HG02678 (cell line): ENCODE results near the gene CCDC85C.

Source experiments
- ATAC-seq: cut with Tn5 transposase; IDR thresholded peaks from one replicate; pipeline ENCODE4 v1.9.1; 2021; ENCODE audit warnings: mild to moderate bottlenecking, moderate library complexity; ENCODE audit not compliant: unreplicated experiment

CCDC85C gene

DNA sequence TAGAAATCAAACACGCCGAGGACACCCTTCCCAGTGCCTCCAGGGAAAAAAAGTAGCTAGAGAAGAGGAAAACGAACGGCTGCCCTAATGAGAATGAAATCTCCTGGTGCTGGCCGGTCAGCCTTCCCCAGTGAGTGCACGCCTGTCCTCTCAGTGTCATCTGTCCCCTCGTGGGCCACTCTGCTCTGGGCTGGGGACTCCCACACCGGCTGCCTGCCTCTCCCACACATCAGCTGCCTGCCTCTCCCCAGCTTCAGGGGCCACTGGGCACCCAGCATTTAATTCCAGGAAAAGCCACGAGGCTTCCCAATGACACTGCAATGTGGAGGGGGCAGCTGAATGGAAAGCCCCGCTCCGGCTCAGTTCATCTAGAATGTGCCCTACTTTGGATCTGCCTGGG is 59.0 kb downstream of the CCDC85C start:
- no peak for ATAC-seq

DNA sequence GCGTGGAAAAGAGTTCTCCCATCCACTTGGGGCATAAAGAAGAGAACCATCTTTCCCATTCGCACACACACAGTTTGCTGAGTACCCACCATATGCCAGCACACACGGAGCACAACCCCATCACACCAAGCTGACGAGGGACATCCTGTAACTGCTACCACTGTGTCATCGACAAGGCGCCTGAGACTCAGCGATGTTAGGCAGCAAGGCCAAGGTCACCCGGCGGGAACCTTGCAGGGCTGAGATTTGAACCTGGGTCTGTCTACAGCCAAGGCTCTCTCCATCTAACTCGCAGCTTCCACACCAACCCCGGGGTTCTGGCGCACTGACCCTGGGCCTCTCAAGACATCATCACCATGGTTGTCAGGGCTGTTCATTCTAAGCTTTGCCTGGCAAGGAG is 60.0 kb downstream of the CCDC85C start:
- ATAC-seq: no peak

DNA sequence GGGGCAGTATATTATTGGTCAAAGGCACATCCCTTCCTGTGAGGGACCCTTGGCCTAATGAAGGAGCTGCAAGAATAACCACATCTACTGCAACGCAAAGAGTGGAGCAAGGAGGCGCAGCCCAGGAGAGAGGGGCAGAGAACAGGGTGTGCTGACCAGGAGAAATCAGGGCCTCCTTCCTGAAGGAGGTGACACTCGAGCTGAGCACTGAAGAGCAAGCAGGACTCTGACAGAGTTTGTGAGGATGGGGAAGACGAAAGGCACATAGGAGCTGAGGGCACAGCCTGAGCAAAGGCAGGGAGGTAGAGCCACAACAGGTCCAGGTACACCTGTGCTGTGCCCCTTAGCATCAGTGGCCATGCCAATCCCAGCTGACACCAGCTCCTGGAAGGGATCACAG is 60.6 kb downstream of the CCDC85C start:
- ATAC-seq: no peak

DNA sequence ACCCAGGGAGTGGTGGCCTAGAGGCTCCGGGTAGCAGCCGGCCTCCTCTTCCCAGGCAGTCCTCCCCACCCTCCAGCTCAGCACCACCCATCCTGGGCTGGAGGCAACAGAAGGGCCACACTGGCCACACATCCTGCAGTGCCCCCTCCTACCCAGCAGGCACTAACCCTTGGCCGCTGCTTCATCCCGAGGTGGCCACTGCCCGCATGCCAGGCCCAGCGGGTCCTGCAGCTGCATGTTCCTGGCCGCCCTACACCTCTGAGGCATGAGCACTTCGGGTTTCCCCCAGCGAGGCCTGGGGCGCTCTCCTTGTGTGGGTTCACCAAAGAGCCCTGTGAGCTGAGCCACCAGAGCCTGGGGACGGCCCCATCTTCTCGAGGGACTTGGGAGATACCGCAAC is 61.4 kb downstream of the CCDC85C start:
- no peak for ATAC-seq

DNA sequence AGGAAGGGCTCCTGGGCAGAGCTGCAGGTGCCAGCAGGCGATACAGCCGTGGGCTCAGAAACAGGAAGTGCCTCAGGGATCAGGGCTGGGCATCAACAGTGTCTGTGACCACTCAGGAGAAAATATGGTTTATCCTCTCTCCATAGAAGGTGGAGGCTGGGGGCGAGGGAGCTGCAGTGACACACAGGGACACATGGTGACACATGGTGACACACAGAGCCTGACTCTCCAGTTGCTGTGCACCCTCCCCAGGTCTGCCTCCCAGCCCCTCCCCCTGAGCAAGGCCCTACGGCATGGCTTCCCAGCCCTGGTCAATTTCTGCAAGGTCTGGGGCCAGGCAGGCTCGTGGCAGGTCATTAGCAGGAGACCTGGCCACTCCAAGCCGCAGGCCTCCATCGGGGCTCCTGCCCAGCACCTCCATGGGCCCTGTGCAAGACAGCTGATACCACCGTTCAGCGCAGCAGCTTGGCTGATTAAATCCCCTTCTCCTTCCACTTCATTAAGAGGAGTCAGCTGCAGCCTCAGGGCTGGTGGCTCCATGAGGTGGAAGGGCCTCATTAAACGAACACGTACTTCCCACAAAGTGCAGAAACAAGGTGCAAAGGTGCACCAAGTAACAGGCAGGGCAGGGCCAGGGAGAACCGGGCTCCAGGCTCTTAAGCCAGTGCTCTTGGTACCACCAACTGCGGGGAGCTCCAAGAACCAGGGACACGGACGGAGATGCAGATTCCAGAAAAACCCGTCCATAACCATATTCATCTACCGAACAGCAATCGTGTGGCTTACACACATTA is 62.1 kb downstream of the CCDC85C start:
- no peak for ATAC-seq

DNA sequence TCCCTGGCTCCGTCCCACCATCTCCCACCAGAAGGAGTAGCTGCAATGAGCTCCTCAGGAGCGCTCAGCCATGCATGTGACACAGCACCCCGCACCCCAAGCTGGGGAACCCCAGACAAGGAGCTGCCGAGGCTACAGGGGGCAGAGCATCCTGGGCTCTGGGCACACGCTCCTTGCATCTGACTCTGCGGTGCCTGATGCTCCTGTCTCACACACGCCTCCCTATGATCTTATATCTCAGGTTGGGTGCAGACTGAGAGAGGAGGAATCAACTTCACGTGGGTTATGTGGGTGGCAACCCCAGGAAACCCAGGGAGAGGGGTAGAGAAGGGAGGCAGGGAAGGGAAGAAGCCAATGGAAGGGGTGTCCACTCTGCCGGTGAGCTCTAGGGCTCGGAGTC is 62.8 kb downstream of the CCDC85C start:
- no peak for ATAC-seq

DNA sequence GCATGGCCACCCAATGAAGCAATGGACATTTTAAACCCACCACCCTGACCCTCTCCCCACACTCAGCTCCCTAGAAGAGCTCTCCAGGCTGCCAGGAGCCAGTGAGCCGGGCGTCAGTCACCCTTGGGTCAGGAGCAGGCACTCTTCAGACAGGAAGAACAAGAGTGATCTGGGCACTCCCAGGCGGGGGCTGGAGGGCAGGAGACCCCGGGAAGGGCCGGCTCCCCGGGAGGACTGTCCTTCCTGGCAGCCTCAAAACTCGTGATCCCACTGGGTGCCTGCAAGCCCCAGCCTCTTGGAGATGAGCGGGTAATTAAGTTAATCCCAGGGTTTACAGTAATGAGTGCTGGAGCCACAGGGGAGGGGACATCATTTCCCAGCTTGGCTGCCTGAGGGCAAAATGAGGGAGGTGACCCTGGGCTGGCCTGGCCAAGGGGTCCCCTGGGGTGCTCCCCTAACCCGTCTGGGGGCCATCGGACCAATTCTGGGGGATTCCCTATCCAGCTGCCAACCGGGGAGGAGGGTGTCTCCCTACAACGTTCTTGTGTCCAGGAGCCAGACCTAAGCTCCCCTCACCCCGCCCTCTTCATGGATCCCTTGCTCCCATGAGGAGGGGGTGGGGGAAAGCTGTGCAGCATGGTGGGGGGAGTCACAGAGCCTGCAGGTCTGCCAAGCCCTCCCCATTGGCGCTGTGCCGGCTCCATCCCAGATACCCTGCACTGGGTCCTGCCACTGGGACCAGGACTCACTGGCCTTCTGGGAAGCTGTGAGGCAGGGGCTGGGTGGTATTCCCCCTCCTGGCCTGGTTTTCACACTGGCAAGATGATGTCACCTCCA is 63.6 kb downstream of the CCDC85C start:
- no peak for ATAC-seq

DNA sequence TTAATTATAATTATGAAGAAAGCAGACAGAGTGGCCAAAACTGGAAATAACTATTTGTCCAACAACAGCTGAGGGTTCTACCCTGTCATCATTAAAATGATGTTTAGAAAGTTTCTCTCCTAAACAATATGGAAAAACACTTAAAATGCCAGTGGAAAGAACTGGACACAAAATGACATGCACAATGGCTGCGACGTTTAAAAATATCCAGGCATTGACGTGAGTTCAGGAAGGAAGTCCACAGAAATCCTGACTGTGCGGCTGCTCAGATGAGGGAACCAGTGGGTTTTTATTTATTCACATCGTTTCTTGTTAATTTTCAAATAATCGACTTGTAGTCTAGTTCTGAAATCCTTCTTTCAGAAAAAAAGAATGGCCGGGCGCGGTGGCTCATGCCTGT is 64.5 kb downstream of the CCDC85C start:
- no peak for ATAC-seq

DNA sequence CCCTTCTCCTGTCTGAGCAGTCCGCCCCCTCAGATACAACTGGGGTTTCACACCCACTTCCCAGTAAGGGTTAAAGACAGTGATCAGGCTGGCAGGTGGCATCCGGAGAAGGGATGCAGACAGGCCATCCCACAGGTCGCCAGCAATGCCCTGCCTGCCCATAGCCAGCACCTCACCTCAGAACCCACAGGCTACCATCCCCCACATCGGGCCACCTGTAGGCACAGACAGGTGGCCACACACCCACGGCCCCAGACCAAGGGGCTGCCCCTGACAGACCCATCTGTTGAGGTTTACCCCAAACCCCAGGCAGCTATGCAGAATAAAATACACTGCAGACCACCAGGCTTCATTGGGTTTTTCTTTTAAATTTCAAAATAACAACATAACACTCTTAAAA is 65.3 kb downstream of the CCDC85C start:
- no peak for ATAC-seq

DNA sequence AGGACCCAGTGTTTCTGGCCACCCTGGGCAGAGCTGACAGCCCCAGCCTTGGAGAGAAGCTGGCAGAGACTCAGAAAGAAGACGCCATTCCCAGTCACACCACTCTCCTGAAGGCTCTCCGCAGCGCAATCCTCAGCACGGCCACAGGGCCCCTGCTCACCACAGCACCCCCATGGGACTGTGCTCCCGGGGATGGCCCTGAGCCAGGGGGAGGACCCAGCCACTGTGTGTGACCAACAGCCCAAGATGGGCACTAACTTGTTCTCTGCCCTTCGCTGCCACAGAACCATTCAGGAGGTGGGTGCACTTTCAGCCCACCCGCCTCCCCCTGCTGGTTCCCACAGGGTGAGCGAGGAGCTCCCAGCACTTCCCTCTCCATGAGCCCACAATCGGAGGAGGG is 65.7 kb downstream of the CCDC85C start:
- no peak for ATAC-seq

DNA sequence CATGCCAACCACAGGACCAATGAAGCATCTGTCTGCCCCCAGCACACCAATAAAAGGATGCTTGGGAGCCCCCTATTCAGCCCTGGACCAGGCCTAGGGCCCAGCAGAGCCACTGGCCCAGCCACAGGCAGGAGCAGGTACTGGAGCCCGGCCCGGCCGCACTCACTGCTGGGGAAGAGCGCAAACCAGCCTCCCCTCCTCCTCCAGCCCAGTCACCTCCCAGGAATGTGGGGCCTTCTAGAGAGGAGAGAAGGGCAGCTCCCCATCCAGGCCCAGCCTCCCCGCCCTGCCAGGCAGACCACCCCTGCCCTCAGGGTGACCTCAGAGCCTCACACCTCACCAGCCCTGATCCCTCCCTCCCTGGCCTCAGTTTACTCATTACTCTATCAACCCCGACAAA is 66.6 kb downstream of the CCDC85C start:
- no peak for ATAC-seq

DNA sequence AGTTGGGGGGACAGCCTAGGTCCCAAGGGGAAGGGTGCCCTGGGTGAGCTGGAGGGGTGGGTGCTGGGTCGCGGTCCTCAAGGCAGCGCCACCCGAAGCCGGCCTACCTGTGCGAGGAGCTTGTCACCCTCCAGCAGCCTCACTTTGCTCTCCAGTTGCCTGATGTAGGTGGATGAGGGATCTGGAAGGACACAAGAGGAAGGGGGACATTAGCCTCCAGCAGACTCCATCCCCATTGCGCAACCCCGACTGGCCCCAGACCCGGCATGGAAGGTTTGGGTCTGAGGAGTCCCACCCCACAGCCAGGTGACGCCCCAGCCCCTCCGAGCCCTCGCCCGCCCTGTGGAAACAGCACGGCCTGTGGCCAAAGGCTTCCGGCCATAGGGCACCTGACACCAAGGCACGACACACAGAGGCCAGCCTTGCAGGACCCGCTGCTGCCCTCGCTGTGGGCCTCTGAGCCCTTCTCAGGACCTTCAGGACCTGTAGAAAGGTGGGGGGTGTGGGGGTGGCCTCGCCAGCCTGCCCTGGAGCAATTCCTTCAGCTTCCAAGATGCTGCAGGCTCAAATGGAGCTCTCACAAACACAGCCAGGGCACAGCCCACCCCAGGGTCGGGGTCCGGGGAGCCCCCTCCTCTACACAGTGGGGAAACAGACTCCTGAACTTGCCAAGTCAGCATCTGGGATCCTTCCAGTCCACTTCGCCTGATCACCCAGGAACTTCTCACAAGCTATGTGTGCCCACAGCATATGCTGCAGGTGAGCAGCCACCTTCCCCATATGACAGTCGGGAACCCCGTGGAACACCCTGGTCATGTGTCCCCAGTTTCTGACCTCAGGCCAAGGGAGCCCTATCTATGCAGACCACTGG is 67.9 kb downstream of the CCDC85C start:
- no peak for ATAC-seq

DNA sequence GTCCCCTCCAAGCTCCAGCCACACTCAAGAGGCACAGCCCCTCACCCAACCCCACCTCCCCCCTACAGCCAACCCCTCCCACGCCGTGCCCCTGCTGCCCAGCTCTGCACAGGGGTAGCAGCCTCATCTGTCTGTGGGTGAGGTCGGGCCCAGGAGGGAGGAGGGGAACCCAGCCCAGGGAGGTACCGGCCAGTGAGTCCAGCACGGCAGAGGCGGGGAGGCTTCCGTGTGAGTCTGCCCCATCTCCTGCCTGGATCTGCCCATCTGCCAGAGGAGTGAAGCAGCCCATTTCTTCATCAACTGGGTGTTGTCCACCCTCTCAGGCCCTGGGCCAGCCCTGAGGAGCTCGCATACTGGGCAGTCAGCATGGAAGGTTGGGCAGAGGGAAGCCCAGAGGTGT is 68.6 kb downstream of the CCDC85C start:
- ATAC-seq: no peak

DNA sequence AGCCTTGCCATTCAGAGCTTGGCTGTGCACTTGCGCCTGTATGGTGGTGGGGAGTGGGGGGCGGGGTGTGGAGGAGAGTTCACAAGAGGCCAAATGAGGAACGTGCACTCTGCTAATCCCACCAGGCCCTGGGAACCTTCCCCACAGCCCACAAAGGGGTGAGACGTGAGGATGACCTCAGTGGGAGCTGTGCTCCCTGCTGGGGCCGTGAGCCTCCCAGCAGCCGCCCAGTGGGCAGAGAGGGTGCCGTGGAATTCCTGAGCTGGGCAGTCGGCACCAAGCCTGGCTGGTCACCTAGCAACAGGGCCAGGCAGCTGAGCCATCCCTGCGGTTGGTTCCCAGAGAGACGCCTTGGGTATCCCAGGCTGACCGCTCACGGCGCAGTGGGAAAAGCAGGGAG is 69.1 kb downstream of the CCDC85C start:
- ATAC-seq: no peak

DNA sequence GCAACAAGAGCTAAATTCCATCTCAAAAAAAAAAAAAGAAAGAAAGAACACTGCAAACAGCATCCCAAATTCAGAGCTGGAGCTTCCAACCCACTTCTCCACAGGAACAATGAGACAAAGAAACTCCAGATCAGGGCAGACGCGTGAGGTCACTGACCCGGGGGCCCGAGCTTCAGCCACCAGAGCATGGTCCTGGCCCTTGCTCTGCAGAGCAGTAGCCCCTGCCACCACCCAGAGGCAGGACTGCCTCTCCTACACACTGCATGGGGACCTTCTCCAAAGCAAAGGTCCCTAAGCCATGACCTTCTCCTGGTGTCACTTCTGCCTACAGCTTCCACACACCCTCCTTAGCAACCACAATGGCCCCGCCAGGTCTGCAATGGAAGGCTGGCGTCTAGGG is 69.7 kb downstream of the CCDC85C start:
- no peak for ATAC-seq

DNA sequence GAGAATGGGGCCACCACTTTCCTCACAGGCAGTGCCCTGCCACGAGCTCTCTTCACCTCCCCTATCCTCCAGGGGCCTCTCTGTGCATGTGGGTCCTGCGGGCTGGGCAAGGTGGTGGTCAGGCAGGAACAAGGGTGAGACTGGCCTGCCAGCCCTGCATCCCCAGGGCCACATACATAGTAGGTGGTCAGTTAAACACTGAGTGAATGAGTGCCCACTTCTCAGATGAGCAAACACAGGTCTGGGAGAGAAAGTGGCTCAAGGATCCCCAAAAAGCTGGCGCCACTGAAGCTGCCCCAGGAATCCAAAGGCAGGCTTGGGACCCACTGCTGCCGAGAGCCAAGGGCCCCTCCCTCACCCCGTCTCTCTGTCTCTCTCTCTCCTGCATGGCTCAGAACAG is 71.7 kb downstream of the CCDC85C start:
- no peak for ATAC-seq

DNA sequence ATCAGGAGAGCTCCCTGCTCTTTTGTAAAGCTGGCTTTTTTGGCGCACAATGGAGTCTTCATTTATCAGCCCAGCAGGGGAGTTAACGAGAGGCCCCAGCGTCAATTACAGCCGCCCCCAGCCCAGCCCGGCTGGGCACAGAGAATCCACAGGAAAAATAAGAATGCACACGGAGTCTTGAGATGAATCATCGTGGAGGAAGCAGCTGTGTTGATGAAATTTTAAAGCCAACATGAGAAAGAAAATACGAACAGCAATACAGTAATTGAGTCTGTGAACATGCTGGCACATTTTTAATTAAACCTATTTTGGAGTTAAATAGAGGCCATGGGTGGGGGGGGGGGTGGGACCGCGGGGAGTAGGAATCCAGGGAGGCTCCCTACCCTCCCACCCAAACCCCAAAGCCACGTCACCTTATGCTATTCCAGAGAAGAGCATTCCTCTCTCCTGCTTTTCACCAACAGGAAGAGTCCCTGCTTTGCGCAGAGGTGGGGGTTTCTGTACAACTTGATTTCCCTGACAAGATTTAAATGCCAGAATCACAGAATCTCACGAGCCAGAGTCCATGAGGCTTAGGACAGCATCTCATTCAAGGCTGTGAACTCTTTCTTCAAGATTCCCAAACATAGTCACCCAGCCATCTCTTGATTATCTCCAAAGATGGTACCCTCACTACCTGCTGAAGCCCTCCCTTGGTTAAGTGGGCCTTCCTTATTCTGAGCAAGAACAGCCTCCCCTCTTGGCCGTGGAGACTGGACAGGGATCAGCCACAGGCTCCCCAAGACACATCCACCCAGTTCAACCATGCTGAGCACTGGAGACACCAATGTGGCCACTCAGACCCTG is 72.5 kb downstream of the CCDC85C start:
- no peak for ATAC-seq

DNA sequence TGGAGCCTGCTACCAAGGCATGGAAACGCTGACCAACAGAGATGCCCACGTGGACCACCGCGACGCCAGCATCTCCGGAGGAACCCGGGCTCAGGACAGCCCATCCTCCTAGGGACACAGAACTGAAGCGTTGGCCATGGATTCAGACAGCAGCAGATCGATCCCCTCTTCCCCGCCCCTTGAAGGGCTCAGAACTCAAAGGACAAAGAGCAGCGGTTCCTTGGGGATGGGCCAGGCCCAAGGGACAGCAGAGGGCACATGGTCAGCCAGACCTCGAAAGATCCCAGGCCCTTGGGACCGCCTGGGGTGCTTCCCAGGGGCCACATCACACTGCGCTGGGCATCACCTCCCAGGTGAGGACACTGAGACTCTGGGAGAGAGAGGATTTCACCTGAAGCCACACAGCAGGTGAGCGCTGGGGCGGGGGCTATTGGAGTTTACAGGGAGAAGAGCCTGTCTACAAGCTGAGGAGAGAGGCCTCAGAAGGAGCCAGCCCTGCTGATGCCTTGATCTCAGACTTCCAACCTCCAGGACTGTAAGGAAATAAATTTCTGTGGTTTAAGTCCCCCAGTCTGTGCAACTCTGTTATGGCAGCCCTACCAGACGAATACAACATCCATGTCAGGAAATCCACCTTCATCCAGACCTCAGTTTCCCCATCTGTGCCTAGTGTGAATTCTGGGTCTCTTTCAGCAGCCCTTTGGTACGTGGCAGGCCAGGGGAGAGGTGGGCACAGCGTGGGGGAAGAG is 73.4 kb downstream of the CCDC85C start:
- ATAC-seq: no peak

DNA sequence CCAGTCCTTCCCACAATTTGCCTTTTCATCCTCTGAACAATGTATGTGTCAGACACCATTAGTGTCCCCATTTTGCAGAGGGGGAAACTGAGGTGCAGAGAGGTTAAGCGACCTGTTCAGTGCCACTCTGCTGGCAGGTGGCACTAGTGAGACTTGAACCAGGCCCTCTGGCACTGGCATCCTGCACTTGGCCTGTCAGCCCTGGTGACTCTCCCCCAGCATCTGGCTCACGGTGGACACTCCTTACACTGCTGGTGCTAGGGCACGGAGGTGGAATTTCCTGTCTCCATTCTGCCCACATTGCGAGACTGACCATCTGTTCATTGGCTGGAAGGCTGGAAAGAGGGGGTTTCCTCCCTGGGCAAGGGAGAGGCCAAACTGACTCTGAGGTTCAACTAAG is 74.1 kb downstream of the CCDC85C start:
- no peak for ATAC-seq
